Measurements from ENCODE around the gene DNAJC25.

DNAJC25 gene

GRCh38 chr9:111631214-111631971 is at the start of gene DNAJC25:
DNAJC25 (plus strand) TSS chr9:111631334; CDS start chr9:111631408, 74 bp downstream.
- DNase-seq: peak; percentile 98 to 99
- TF ChIP-seq GATA1 (IDR thresholded peaks at IDR 0.05; ENCODE audit: low read depth, low read length) (no peak), POLR2A (IDR thresholded peaks at IDR 0.05; ENCODE audit: low read length) (peak; percentile 99)

GRCh38 chr9:111582888-111583287 is 48.2 kb upstream of the DNAJC25 start:
- TF ChIP-seq GATA1 (IDR thresholded peaks at IDR 0.05; ENCODE audit: low read depth, low read length) (no peak), POLR2A (IDR thresholded peaks at IDR 0.05; ENCODE audit: low read length) (no peak)
- no peak for DNase-seq

- no peak for DNase-seq
- TF ChIP-seq GATA1 (IDR thresholded peaks at IDR 0.05; ENCODE audit: low read depth, low read length) (no peak), POLR2A (IDR thresholded peaks at IDR 0.05; ENCODE audit: low read length) (no peak)
Measured at GRCh38 chr9:111586378-111586777, 44.8 kb upstream of the DNAJC25 start.

- no peak for DNase-seq
- TF ChIP-seq POLR2A (IDR thresholded peaks at IDR 0.05; ENCODE audit: low read length): no peak
- no peak for TF ChIP-seq GATA1 (IDR thresholded peaks at IDR 0.05; ENCODE audit: low read depth, low read length)
Measured at GRCh38 chr9:111588846-111589245, 42.3 kb upstream of the DNAJC25 start.

- DNase-seq: peak; percentile 74 to 79
- TF ChIP-seq POLR2A (IDR thresholded peaks at IDR 0.05; ENCODE audit: low read length): no peak
- no peak for TF ChIP-seq GATA1 (IDR thresholded peaks at IDR 0.05; ENCODE audit: low read depth, low read length)
Measured at GRCh38 chr9:111597852-111598732, 33.0 kb upstream of the DNAJC25 start.

GRCh38 chr9:111598733-111599091 is 32.4 kb upstream of the DNAJC25 start:
- DNase-seq: peak; percentile 25 to 46
- TF ChIP-seq POLR2A (IDR thresholded peaks at IDR 0.05; ENCODE audit: low read length): no peak
- no peak for TF ChIP-seq GATA1 (IDR thresholded peaks at IDR 0.05; ENCODE audit: low read depth, low read length)

GRCh38 chr9:111599092-111599954 is 31.8 kb upstream of the DNAJC25 start, which contains the start of gene PTGR1:
PTGR1 (minus strand) TSS chr9:111599647; CDS start chr9:111597422, 2,225 bp downstream.
- no peak for TF ChIP-seq GATA1 (IDR thresholded peaks at IDR 0.05; ENCODE audit: low read depth, low read length)
- TF ChIP-seq POLR2A (IDR thresholded peaks at IDR 0.05; ENCODE audit: low read length): no peak
- peak; percentile 63 to 69 for DNase-seq

- TF ChIP-seq GATA1 (IDR thresholded peaks at IDR 0.05; ENCODE audit: low read depth, low read length) (no peak), POLR2A (IDR thresholded peaks at IDR 0.05; ENCODE audit: low read length) (no peak)
- no peak for DNase-seq
Measured at GRCh38 chr9:111599955-111600343, 31.2 kb upstream of the DNAJC25 start.

GRCh38 chr9:111601237-111602018 is 29.7 kb upstream of the DNAJC25 start:
- DNase-seq: peak; percentile 41 to 64
- no peak for TF ChIP-seq GATA1 (IDR thresholded peaks at IDR 0.05; ENCODE audit: low read depth, low read length)
- TF ChIP-seq POLR2A (IDR thresholded peaks at IDR 0.05; ENCODE audit: low read length): no peak

GRCh38 chr9:111603041-111603440 is 28.1 kb upstream of the DNAJC25 start:
- TF ChIP-seq GATA1 (IDR thresholded peaks at IDR 0.05; ENCODE audit: low read depth, low read length): no peak
- TF ChIP-seq POLR2A (IDR thresholded peaks at IDR 0.05; ENCODE audit: low read length): no peak
- no peak for DNase-seq

- TF ChIP-seq POLR2A (IDR thresholded peaks at IDR 0.05; ENCODE audit: low read length): no peak
- TF ChIP-seq GATA1 (IDR thresholded peaks at IDR 0.05; ENCODE audit: low read depth, low read length): no peak
- no peak for DNase-seq
Measured at GRCh38 chr9:111604054-111604615, 27.0 kb upstream of the DNAJC25 start.

GRCh38 chr9:111605041-111605559 is 26.0 kb upstream of the DNAJC25 start:
- TF ChIP-seq POLR2A (IDR thresholded peaks at IDR 0.05; ENCODE audit: low read length) (no peak), GATA1 (IDR thresholded peaks at IDR 0.05; ENCODE audit: low read depth, low read length) (no peak)
- DNase-seq: no peak

Measured in erythroblast (primary cell).